Activated gamma-delta T cell (primary cell): ENCODE data around the gene RGMA.
"Not testable (repeated sequence)": the region's sequence is repeated elsewhere in the genome, so short reads cannot be mapped to it uniquely, and the experiment has no call there.

ENCODE experiments used
- DNase-seq: peaks from one replicate; lab custom pipeline; 2025; lab: John Stamatoyannopoulos, UW

RGMA gene

GRCh38 chr15:93048426-93048721, 40.6 kb downstream of the RGMA start:
- DNase-seq, result no peak

- DNase-seq, result peak; percentile 29
Observed at GRCh38 chr15:93047621-93048425, 41.2 kb downstream of the RGMA start.

- no peak for DNase-seq
Observed at GRCh38 chr15:93046721-93047120, 42.3 kb downstream of the RGMA start.

- DNase-seq, result no peak
Observed at GRCh38 chr15:93046120-93046519, 42.9 kb downstream of the RGMA start.

GRCh38 chr15:93045191-93045785, 43.7 kb downstream of the RGMA start:
- DNase-seq, result no peak

GRCh38 chr15:93044301-93045190, 44.5 kb downstream of the RGMA start:
- no peak for DNase-seq

- DNase-seq, result no peak
Observed at GRCh38 chr15:93043621-93044300, 45.2 kb downstream of the RGMA start.

- DNase-seq, result no peak
Observed at GRCh38 chr15:93042691-93043378, 46.2 kb downstream of the RGMA start.

- no peak for DNase-seq
Observed at GRCh38 chr15:93042211-93042610, 46.8 kb downstream of the RGMA start.

- no peak for DNase-seq
Observed at GRCh38 chr15:93041159-93041547, 47.9 kb downstream of the RGMA start.

GRCh38 chr15:93040288-93041158, 48.5 kb downstream of the RGMA start:
- DNase-seq, result no peak

- DNase-seq, result not testable (repeated sequence)
Observed at GRCh38 chr15:93039562-93040287, 49.3 kb downstream of the RGMA start.

GRCh38 chr15:93037820-93038705, 50.9 kb downstream of the RGMA start:
- DNase-seq, result no peak

GRCh38 chr15:93036951-93037819, 51.8 kb downstream of the RGMA start:
- DNase-seq, result no peak

GRCh38 chr15:93035953-93036810, 52.8 kb downstream of the RGMA start:
- no peak for DNase-seq

GRCh38 chr15:93035092-93035915, 53.7 kb downstream of the RGMA start:
- no peak for DNase-seq
